HG03095 (cell line): ENCODE data around the gene NECAP2.
"Not testable (repeated sequence)": the region's sequence is repeated elsewhere in the genome, so short reads cannot be mapped to it uniquely, and the experiment has no call there.

ENCODE experiments used
- ATAC-seq: cut with Tn5 transposase; IDR thresholded peaks from one replicate; pipeline ENCODE4 v1.9.1; 2021; ENCODE audit warnings: moderate library complexity; ENCODE audit not compliant: unreplicated experiment

The NECAP2 gene

DNA sequence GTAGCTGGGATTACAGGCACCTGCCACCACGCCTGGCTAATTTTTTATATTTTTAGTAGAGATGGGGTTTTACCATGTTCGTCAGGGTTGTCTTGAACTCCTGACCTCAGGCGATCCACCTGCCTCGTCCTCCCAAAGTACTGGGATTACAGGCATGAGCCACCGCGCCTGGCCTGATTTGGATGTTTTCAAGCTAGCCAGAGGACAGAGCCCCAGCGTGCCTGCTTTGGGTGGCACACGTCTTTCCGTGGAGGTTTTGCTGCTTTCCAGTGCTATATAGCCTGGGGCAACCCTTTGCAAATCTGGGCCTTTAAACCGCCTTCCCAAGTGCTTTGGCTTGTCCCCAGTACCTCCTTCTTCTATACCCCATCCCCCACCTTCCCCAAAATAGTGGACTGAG, 15.6 kb downstream of the NECAP2 start:
- ATAC-seq, result not testable (repeated sequence)

DNA sequence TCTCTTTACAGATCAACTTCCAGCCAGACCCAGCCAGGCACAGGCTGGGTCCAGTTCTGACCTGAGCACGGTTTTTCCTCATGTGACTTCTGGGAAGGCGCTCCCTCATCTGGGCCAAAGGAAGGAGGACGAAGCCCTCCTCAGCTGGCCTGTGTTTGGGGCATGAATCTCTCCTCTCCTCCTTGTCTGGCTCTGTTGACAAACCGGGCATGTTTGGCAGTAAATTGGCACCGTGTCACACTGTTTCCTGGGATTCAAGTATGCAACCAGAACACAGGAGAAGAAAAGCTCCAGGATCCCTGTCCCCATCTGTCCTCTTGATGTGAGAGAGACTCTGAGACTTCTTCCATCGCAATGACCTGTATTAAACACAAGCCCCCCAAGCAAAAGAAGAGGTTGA, 18.3 kb downstream of the NECAP2 start:
- no peak for ATAC-seq

DNA sequence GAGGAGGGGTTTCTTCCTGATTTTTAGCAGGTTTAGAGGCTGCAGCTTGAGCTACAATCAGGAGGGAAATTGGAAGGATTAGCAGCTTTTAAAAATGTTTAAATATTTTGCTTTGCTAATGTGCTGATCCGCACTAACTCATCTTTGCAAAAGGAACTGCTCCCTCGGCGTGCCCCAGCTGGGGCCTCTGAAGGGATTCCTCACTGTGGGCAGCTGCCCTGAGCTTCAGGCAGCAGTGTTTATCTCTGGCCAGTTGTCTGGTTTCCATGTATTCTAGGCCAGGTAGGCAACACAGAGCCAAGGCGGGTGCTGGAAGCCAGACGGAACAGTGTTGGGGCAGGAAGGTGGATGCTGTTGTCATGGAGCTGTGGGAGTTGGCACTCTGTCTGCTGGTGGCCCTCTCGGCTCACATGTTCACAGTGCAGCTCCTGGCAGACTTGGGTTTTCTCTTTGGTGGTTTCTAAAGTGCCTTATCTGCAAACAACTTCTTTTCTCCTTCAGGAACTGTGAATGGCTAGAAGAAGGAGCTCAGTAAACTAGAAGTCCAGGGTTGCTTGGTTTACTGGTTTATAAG, 18.9 kb downstream of the NECAP2 start:
- ATAC-seq, result no peak

DNA sequence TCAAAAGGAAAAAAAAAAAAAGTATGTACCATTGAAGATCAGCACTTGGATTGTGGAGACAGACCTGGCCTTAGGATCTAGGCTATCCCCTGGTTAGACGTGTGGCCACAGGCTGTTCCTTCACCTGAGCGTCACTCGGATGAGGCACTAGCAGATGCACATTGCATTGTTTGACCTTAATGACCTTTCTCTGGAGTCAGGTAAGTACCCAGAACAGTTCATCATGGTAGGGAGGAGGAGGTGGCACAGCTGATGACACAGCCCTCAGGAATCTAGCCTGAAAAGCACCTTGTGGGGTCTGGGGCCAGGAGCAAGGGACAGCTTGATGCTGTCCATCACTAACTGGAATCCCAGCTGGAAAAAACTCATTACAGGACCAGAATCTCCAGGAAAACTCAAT, 21.2 kb downstream of the NECAP2 start:
- ATAC-seq, result no peak

DNA sequence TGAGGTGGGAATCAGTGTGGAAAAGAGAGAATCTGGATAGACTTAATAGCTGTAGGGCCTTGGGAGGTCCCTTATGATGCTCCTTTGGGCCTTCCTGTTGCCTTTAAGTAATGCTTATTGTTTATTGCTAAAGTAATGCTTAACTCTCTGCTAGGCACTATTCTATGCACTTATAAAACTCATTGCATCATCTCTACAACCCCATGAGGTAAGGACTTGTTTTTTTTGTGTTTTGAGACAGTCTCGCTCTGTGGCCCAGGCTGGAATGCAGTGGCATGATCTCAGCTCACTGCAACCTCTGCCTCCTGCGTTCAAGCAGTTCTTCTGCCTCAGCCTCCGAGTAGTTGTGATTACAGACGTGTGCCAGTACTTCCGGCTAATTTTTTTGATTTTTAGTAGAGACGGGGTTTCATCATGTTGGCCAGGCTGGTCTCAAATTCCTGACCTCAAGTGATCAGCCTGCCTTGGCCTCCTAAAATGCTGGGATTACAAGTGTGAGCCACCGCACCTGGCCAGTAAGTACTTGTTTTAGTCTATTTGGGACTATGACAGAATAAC, 22.3 kb downstream of the NECAP2 start:
- ATAC-seq, result no peak

DNA sequence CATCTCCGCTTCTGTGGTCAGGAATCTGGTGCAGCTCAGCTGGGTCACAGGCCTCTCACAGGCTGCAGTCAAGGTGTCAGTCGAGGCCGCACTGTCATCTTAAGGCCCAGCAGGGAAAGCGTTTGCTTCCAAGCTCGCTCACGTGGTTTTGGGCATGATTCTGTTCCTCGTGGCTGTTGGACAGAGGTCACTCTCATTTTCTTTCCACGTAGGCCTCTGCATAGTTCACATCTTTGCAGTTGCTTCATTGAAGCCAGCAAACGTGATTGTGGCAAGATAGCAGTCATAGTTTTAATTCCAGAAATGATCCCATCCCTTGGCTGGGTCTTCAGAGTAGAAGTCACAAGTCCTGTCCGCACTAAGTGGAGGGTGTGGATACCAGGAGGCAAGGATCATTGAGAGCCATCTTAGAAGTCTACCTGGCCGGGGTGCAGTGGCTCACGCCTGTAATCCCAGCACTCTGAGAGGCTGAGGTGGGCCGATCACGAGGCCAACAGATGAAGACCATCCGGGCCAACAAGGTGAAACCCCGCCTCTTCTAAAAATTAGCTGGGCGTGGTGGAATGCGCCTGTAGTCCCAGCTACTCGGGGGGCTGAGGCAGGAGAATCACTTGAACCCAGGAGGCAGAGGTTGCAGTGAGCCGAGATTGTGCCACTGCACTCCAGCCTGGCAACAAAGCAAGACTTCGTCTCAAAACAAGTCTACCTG, 24.5 kb downstream of the NECAP2 start:
- no peak for ATAC-seq

DNA sequence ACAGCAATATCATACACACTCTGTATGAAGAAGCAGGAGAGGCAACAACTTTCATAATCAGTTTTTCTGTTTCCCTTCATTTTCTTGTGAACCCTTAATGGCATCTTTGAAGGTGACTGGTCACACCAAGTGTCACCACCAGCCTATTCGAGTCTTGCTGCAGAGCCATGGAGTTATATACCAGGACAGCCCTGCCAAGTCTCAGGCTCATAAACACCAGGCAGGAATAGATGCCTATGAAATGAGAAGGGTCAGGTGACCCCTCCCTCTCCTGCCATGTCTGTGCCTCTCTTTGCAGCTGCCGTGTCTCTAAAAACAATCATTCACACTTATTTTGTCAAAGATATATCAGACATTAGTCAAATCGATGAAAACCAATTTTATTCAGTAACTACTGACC, 28.0 kb downstream of the NECAP2 start:
- no peak for ATAC-seq

DNA sequence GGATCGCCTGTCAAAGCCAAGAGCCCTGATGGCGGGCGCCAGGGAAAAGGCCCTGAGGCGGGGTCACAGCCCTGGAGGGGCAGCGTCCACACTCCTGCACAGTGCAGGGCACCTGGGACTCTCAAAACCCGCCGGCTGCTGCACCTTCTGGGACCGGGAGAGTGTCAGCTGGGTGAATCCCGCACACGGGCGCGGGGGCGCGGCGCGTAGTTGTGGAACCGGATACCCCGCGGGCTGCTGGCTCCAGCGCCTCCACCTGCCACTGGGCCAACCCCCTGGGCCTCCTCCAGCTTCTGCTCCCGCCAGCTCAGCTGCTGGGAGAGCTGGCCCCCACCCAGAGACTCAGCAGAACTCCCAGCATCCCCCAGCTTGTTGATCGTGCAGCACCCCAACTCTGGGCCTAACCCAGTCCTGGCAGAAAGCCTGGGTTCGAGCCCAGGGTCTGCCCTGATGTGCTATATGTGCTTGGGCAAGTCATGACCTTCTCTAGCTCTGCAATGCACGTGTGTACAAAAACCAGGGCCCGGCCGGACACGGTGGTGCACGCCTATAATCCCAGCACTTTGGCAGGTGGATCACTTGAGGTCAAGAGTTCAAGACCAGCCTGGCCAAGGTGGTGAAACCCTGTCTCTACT, 33.8 kb downstream of the NECAP2 start:
- no peak for ATAC-seq

DNA sequence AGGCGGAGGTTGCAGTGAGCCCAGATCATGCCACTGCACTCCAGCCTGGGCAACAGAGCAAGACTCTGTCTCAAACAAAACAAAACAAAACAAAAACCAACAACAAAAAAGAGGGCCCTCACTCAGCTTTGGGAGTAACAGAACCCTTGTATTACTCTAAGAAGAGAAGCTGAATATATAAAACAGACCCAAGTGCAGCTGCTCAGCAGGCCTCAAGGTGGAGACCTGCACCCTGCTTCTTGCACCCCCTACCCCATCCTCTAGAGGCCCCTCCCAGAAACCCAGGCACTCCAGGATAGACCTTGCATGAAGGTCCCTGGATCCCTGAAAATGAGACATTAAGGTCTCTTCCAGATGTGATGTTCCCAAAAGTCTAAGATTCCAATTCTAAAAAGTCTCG, 34.4 kb downstream of the NECAP2 start:
- ATAC-seq, result not testable (repeated sequence)

DNA sequence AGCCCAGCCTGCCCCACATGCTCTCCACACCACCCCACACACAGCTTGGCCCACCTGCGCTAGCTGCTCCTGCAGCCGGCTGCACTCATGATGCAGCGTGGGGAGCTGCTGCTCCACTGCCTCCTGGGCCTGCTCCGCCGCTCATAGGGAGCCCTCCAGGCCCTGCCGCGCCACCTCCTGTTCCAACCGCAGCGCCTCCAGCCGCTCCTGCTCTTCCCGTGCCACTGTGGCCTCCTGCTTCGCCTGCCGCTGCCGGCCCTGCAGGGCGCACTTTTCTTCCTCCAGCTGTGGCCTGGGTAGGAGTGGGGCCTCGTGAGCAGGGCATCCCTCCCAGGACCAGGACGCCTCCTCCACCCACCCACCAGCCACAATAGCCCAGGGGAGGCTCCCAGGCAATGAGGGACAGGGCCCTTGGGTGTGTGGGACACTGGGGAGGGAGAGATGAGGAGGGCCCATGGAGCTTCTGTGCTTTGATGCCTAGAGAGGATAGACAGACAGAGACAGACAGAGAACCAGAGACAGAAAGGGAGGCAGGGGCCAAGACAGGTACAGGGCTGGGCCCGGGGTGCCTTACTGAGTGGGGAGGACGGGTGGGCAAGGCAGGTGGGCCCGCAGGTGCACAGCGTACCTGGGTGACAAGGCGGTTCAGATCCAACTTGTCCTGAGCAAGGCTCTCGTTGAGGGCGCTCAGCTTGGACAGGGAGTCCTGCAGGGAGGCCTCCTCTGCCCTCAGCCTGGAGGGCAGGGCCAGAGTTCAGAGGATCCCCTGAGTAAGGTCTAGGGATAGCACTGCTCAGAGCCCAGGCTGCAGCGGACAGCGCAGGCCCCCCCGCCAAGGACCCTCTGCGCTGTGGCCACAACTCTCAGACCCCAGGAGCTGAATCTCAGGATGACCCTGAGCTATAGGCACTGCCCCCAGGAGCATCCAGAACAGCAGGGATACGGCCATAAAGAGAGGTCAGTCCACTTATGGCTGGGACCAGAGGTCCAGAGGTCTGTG, 35.5 kb downstream of the NECAP2 start:
- ATAC-seq, result not testable (repeated sequence)

DNA sequence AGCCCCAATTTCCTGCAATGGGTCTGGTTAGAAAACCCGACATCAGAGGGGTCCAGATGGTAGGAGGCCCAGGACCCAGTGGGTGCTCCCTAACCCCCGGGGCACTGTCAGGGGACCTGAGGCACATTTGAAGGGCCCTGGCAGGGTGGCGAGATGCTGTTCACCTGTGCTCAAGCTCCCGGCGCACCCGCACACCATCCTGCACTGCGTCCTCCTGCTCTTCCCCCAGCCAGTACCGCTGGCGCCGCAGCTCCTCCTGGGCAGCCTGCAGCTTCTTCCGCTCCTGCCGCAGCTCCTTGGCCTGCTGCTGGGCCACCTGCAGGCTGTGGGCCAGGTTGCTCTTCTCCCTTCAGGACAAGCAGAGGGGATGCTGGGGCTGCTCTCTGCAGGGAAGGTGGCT, 37.6 kb downstream of the NECAP2 start:
- no peak for ATAC-seq

DNA sequence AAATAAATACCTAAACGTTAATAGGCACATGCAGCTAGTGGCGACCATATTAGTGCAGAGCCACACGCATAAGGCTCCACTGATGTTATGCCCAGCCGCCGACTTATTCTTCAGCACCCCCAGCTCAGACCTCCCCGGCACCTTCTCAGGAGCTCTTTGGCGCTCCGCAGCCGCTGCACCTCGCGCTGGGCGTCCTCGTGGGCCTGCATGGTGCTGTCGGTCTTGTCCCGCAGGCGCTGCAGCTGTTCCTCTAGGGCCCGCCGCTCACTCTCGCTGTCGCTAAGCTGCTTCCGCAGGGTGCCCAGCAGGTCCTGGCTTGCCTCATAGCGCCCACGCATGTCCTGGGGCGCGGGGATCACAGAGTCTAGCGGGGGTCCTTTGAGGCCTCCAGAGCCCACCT, 42.6 kb downstream of the NECAP2 start:
- not testable (repeated sequence) for ATAC-seq

DNA sequence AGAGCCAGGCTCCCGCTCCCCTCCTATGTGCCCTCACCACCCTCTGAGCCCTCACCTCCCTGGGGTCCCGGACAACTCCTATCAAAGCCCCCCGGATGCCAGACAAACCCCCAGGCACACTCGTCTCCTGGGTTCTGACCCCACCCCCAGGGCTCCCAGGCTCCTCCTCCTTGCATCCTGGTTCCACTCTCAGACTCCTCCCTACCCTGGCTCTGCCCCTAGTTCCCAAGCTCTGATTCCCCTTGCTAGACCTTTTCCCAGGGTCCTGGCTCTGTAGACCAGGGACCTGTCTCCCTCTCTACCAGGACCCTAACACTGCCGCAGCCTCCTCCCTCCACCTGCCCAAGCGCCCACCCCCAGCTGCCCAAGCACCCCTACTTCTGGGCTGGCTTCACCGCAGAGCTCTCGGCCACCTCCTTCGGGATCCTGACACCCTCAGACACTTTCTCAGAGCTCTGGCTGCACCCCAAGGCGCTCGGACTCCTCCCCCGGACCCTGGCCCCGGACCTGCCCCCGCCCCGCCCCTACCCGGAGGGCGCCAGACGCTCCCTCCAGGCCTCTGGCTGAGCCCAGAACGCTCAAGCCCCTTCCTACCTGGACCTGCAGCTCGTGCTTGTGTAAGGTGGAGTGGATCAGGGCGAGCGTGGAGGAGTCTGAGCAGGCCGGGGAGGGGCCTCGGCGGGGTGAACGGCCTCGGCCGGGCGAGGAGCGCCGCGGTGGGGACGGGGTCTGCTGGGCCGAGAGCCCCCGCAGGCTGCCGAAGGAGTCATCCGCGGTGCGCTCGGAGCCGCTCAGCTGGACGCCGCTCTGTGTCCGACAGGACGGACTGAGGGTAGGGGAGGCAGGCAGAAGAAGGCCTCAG, 43.3 kb downstream of the NECAP2 start:
- not testable (repeated sequence) for ATAC-seq

DNA sequence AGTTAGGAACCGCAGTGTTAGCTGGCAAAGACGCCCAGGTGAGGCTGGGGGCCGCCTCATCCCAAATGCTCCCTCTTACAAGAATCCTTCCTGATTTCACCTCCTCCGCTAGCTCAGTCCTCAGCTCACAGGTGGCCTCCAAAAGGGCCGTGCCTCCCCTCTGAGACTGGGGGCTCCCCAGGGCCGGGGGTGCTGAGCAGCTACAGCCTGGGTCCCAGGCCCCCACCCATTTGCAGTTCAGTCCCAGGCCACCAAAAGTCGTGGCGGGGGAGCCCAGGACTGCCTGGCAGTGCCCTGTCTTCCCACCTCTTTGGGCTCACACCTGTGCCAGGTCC, 43.9 kb downstream of the NECAP2 start:
- no peak for ATAC-seq

DNA sequence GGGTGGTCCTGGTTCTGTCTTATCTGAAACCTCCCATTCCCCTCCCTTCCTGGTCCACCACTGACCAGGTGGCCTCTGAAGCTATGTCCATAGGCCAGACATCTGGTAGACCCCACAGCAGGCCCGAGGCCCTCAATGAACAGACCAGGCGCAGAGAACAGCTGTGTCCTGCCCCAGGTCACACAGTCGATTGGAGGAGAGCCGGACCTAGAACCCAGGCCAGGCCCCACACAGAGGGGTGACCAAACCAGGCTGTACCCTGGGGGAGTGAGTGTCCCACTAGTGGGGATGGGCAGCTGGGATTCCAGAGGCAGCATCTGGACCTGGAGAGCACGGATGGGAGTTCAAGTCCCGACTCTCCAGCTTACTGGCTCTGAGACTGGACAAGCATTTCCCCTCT, 44.4 kb downstream of the NECAP2 start:
- ATAC-seq, result no peak

DNA sequence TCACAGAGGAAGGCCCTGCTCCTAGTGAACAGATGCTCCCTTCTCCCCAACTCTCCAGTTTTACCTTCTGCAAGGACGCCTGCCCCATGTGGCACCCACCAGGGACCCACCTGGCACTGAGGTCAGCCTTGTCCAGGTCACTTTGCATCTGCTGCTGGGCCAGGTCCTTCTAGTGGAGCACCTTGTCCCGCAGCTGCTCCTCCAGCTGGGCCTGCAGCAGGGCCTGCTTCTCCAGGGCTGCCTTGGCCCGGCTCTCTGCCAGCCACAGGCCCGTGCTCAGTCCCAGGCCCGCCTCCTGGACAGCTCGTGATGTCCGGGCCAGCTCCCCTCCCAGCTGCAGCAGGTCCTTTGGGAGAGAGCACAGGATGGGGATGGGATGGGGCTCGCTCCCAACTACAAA, 45.8 kb downstream of the NECAP2 start:
- not testable (repeated sequence) for ATAC-seq

DNA sequence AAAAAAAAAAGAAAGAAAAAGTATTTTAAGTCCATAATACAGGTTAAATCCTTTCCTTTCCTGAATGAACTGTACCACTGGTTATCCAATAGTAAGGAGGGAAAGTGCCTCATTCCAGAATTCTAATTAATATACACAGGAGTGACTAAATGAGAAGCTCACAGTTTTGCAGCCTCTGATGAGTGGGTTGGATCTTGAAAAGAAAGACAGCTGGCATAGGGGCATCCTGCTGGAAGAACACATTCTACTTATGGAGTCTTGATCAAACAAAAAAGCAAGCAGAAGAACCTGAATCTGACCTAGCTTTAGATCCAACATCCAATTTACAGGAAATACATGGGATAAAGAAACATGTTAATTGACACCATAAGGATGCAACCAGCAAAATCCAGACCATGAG, 46.5 kb downstream of the NECAP2 start:
- not testable (repeated sequence) for ATAC-seq

DNA sequence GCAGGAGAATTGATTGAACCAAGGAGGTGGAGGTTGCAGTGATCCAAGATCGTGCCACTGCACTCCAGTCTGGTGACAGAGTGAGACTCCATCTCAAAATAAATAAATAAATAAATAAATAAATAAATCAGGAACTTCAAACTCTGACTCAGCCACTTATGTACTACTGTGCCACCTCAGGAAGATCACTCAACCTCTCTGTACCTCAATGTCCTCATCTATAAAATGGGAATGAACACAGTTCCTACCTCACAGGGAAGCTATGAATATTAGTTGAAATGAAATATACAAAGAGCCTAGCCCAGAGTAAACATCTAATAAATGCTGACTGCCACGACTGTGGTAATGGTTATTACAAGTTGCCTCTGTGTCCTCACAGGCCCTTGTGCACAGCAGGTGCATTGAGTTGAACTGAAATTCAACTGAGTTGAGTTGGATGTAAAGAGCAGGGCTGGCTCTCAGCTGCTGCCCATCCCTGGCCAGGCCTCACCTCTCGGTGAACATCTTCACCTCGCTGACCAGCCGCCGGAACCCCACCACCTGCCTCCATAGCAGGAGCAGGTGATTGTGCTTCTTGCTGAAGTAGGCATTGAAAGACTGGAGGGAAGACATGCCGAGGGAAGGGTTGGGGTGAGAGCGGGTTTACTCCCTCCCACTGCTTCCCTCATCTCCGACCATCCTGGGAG, 48.8 kb downstream of the NECAP2 start:
- ATAC-seq, result not testable (repeated sequence)

DNA sequence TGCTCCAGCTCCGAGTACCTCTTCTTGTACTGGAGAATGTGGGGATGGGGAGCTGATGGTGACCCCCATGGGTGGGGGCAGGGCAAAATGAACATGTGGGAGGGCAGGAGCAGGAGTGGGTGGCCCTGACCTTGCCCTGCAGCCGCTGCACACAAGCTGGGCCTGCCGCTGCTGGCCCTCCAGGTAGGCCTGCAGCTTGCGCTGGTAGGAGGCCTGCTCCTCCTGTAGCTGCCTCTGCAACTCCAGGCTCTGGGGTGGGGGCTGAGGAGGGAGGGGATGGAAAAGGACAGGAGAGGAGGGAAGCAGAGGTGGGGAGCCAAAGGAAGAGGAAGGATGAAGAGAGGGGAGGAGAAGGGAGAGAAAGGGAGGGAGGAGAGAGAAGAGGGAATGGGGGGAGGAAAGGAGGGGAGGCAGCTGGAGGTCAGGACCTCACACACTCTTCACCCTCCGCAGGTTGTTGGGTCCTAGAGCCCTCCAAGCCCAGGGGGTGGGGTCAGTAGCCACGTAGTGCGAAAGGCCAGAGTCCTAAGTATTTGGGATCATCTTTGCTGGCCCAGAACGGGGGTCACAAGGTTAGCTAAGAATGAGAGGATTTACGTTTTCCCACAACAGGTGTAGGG, 50.6 kb downstream of the NECAP2 start:
- no peak for ATAC-seq
